Neural progenitor cell (in vitro differentiated cells): ENCODE data around the gene TMEM9B. TPM values are rescaled to one million over a fixed set of nuclear protein-coding genes. Genes with fewer than 3 reads are reported as not detected.

Experiments
- DNase-seq: peaks from one replicate; pipeline ENCODE4 v3.0.0-alpha.2; 2016; ENCODE audit warnings: low spot score
- H2AFZ ChIP-seq: fragments of 200-600 bp; sonication (generic); replicated peaks from 2 replicates; pipeline ENCODE4 v1.6.1; 2016; ENCODE audit warnings: antibody characterized with exemption
- H3F3A ChIP-seq: fragments of 200-600 bp; sonication (generic); 2 replicates; pipeline ENCODE4 v1.6.1; 2016; ENCODE audit warnings: antibody characterized with exemption, low read depth
- H3K27ac ChIP-seq: fragments of 200-600 bp; sonication (generic); 2 replicates; pipeline ENCODE4 v1.5.1; 2016; ENCODE audit warnings: mild to moderate bottlenecking
- H3K27me3 ChIP-seq: fragments of 200-600 bp; sonication (generic); 2 replicates; pipeline ENCODE4 v1.6.1; 2016; ENCODE audit warnings: mild to moderate bottlenecking, moderate library complexity
- H3K36me3 ChIP-seq: fragments of 200-600 bp; sonication (generic); 2 replicates; pipeline ENCODE4 v1.5.1; 2016
- H3K4me1 ChIP-seq: fragments of 200-600 bp; sonication (generic); 2 replicates; pipeline ENCODE4 v1.6.1; 2016; ENCODE audit warnings: mixed run types
- H3K4me2 ChIP-seq: fragments of 200-600 bp; sonication (generic); 2 replicates; pipeline ENCODE4 v1.6.1; 2016
- H3K4me3 ChIP-seq: fragments of 200-600 bp; sonication (generic); 2 replicates; pipeline ENCODE4 v1.5.1; 2016
- H3K79me2 ChIP-seq: fragments of 200-600 bp; sonication (generic); 2 replicates; pipeline ENCODE4 v1.6.1; 2016; ENCODE audit warnings: low read depth
- H3K9ac ChIP-seq: fragments of 200-600 bp; sonication (generic); 2 replicates; pipeline ENCODE4 v1.6.1; 2016
- H3K9me3 ChIP-seq: fragments of 200-600 bp; sonication (generic); 2 replicates; pipeline ENCODE4 v1.5.1; 2016; ENCODE audit warnings: low read depth
- H4K20me1 ChIP-seq: fragments of 200-600 bp; sonication (generic); 2 replicates; pipeline ENCODE4 v1.6.1; 2016; ENCODE audit warnings: low read depth
- H3K27ac Mint-ChIP-seq: 3 replicates; pipeline ENCODE4 v1.8.0; 2021; ENCODE audit warnings: mixed read lengths
- H3K27me3 Mint-ChIP-seq: 2 replicates; pipeline ENCODE4 v1.8.0; 2022; ENCODE audit warnings: low read depth, mild to moderate bottlenecking, inconsistent platforms, moderate library complexity, mixed read lengths; ENCODE audit not compliant: insufficient read depth
- H3K36me3 Mint-ChIP-seq: 3 replicates; pipeline ENCODE4 v1.8.0; 2021; ENCODE audit warnings: mixed read lengths
- H3K4me1 Mint-ChIP-seq: 3 replicates; pipeline ENCODE4 v1.8.0; 2021; ENCODE audit warnings: mixed read lengths
- H3K4me3 Mint-ChIP-seq: 3 replicates; pipeline ENCODE4 v1.8.0; 2021; ENCODE audit warnings: mild to moderate bottlenecking, moderate library complexity, mixed read lengths
- H3K9me3 Mint-ChIP-seq: 3 replicates; pipeline ENCODE4 v1.8.0; 2020; ENCODE audit warnings: mixed read lengths
- EZH2 ChIP-seq: fragments of 200-600 bp; sonication (generic); IDR thresholded peaks from 2 replicates; pipeline ENCODE4 v1.6.1; 2017; ENCODE audit warnings: antibody characterized with exemption, mild to moderate bottlenecking, moderate library complexity
- EZH2phosphoT487 ChIP-seq: fragments of 200-600 bp; sonication (generic); IDR thresholded peaks from 2 replicates; pipeline ENCODE4 v1.6.1; 2017; ENCODE audit warnings: antibody characterized with exemption
- total RNA-seq: library from RNA; depleted of rRNA; stranded (reverse); fragments of >200 nt; gene quantifications from 2 replicates; pipeline ENCODE4 v1.2.3, GENCODE V29; 2015; ENCODE audit warnings: low replicate concordance
- TF ChIP-seq, protein P1 (sequence below): fragments of 200-600 bp; sonication (generic); IDR thresholded peaks from 2 replicates; pipeline ENCODE4 v1.5.1; 2017; ENCODE audit warnings: antibody characterized with exemption, mild to moderate bottlenecking

The TMEM9B gene
- total RNA-seq, 1 donor from 2014 or later: 17.6 TPM

DNA sequence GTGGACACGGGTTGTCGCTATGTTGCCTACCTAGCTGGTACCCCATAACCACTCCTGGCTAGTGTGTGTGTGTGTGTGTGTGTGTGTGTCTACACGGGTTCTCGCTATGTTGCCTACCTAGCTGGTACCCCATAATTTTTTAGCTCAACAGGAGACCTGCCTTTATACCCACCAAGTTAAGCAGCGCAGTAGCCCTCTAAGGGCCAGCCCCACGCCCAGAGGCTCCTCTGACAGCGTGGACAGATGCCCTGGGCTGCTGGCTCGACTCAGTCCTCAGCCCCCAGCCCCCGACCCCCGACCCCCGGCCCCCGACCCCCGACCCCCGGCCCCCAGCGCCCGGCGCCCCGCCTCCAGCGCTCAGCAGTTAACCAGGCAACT is 53.6 kb downstream of the TMEM9B start:
- peaks cover 25% of the 10 kb centered on the region for H3K27me3 ChIP-seq
- Mint-ChIP-seq H3K27ac (no peak overlapping the region), H3K9me3 (no peaks in the 10 kb centered on the region), H3K4me3 (peak overlapping the region; percentile 89), H3K27me3 (peaks cover 2% of the 10 kb centered on the region), H3K4me1 (peaks cover 32% of the 10 kb centered on the region), H3K36me3 (peaks cover 4% of the 10 kb centered on the region)
- peak overlapping the region; percentile 87 for H3K4me2 ChIP-seq
- H3K4me1 ChIP-seq: peaks cover 15% of the 10 kb centered on the region
- no peak for TF ChIP-seq EZH2
- TF ChIP-seq, protein P1, sequence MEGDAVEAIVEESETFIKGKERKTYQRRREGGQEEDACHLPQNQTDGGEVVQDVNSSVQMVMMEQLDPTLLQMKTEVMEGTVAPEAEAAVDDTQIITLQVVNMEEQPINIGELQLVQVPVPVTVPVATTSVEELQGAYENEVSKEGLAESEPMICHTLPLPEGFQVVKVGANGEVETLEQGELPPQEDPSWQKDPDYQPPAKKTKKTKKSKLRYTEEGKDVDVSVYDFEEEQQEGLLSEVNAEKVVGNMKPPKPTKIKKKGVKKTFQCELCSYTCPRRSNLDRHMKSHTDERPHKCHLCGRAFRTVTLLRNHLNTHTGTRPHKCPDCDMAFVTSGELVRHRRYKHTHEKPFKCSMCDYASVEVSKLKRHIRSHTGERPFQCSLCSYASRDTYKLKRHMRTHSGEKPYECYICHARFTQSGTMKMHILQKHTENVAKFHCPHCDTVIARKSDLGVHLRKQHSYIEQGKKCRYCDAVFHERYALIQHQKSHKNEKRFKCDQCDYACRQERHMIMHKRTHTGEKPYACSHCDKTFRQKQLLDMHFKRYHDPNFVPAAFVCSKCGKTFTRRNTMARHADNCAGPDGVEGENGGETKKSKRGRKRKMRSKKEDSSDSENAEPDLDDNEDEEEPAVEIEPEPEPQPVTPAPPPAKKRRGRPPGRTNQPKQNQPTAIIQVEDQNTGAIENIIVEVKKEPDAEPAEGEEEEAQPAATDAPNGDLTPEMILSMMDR: no peak
- no peak for TF ChIP-seq EZH2phosphoT487
- no peaks in the 10 kb centered on the region for H3K9me3 ChIP-seq
- H4K20me1 ChIP-seq: peaks cover 13% of the 10 kb centered on the region
- H3K79me2 ChIP-seq: peaks cover 38% of the 10 kb centered on the region
- no peak overlapping the region for H3K9ac ChIP-seq
- H3K27ac ChIP-seq: no peak overlapping the region
- H3K4me3 ChIP-seq: peak overlapping the region; percentile 73
- no peaks in the 10 kb centered on the region for H3K36me3 ChIP-seq
- H2AFZ ChIP-seq: peak overlapping the region; percentile 54
- DNase-seq: no peak
- H3F3A ChIP-seq: peaks cover 46% of the 10 kb centered on the region

GRCh38 chr11:8908099-8908498 is 56.1 kb downstream of the TMEM9B start:
- DNase-seq: no peak
- Histone ChIP-seq H3K9me3 (no peaks in the 10 kb centered on the region), H3K9ac (no peak overlapping the region), H3K4me3 (no peak overlapping the region), H3K4me2 (no peak overlapping the region), H3K27ac (no peak overlapping the region), H3K27me3 (peaks cover 25% of the 10 kb centered on the region), H4K20me1 (no peaks in the 10 kb centered on the region), H3K4me1 (peaks cover 5% of the 10 kb centered on the region), H3K36me3 (no peaks in the 10 kb centered on the region), H3F3A (peaks cover 36% of the 10 kb centered on the region), H2AFZ (no peak overlapping the region), H3K79me2 (peaks cover 19% of the 10 kb centered on the region)
- peaks cover 18% of the 10 kb centered on the region for H3K4me1 Mint-ChIP-seq
- H3K4me3 Mint-ChIP-seq: no peak overlapping the region
- TF ChIP-seq EZH2: no peak
- TF ChIP-seq EZH2phosphoT487: no peak
- peaks cover 3% of the 10 kb centered on the region for H3K9me3 Mint-ChIP-seq
- peaks cover 4% of the 10 kb centered on the region for H3K36me3 Mint-ChIP-seq
- no peaks in the 10 kb centered on the region for H3K27me3 Mint-ChIP-seq
- H3K27ac Mint-ChIP-seq: no peak overlapping the region

DNA sequence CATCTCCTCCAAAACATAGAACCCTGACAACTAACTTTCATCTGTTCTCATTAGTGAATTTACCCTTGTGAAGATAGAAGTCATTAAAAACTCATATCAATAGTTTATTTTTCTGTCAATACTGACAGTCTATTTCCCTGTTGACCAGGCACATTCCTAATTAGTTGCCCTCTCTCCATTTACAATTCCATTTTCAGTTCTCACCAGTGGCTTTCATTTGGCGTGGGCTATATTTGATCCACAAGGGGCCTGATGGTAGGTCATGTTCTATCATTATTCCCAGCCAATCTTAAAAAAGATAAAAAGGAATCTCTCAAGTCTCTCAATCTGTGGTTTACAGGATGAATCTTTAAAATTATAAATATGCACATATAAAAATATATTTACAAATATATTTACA is 57.1 kb downstream of the TMEM9B start:
- Mint-ChIP-seq H3K27ac (no peak overlapping the region), H3K4me1 (peaks cover 14% of the 10 kb centered on the region), H3K9me3 (peaks cover 7% of the 10 kb centered on the region), H3K36me3 (peaks cover under 1% of the 10 kb centered on the region), H3K27me3 (no peaks in the 10 kb centered on the region), H3K4me3 (no peak overlapping the region)
- no peak for DNase-seq
- H3K27ac ChIP-seq: no peak overlapping the region
- TF ChIP-seq EZH2: no peak
- peaks cover 31% of the 10 kb centered on the region for H3F3A ChIP-seq
- no peaks in the 10 kb centered on the region for H3K36me3 ChIP-seq
- no peaks in the 10 kb centered on the region for H4K20me1 ChIP-seq
- H3K4me1 ChIP-seq: peaks cover under 1% of the 10 kb centered on the region
- no peak overlapping the region for H3K4me3 ChIP-seq
- H3K27me3 ChIP-seq: peaks cover 25% of the 10 kb centered on the region
- H3K9me3 ChIP-seq: no peaks in the 10 kb centered on the region
- no peak overlapping the region for H3K4me2 ChIP-seq
- no peak overlapping the region for H2AFZ ChIP-seq
- no peak overlapping the region for H3K9ac ChIP-seq
- H3K79me2 ChIP-seq: peaks cover 10% of the 10 kb centered on the region

DNA sequence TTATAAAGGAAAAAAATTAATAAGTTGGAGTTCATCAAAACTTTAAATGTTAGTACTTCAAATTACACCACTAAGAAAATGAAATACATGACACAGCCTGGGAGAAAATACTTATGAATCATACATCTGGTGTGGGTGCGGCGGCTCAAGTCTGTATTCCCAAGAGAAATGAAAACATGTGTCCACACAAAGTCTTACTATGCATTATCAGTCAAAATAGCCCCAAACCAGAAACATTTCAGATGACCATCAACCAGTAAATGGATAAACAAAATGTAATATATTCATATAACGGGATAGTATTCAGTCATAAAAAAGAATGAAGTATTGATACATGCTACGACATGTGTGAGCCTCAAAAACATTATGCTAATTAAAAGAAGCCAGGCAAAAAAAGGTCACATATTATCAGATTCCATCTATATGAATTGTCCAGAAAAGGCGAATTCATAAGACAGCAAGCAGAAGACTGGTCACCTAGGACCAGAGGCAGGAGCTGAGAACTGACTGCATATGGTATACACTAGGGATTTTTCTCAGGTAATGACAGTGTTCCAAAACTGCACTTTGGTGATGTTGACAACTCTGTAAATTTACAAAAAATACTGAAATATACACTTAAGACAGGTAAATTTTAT is 58.6 kb downstream of the TMEM9B start:
- no peaks in the 10 kb centered on the region for H3K4me1 ChIP-seq
- H3K9me3 ChIP-seq: no peaks in the 10 kb centered on the region
- H3F3A ChIP-seq: peaks cover 24% of the 10 kb centered on the region
- H3K27ac ChIP-seq: no peak overlapping the region
- Mint-ChIP-seq H3K4me1 (peaks cover 13% of the 10 kb centered on the region), H3K27me3 (no peaks in the 10 kb centered on the region), H3K36me3 (peaks cover 3% of the 10 kb centered on the region), H3K27ac (no peak overlapping the region), H3K9me3 (peaks cover 12% of the 10 kb centered on the region), H3K4me3 (no peak overlapping the region)
- DNase-seq: no peak
- H3K4me2 ChIP-seq: no peak overlapping the region
- no peak overlapping the region for H3K4me3 ChIP-seq
- TF ChIP-seq, protein P1: no peak
- TF ChIP-seq EZH2phosphoT487 (no peak), EZH2 (no peak)
- H3K36me3 ChIP-seq: no peaks in the 10 kb centered on the region
- H3K79me2 ChIP-seq: no peaks in the 10 kb centered on the region
- no peak overlapping the region for H2AFZ ChIP-seq
- no peak overlapping the region for H3K9ac ChIP-seq
- H4K20me1 ChIP-seq: no peaks in the 10 kb centered on the region
- H3K27me3 ChIP-seq: peaks cover 25% of the 10 kb centered on the region
